Measurements from ENCODE around the gene GNG2.
A peak's percentile ranks its signal among the peaks of the same experiment; 100 is the strongest.

GNG2 gene

DNA sequence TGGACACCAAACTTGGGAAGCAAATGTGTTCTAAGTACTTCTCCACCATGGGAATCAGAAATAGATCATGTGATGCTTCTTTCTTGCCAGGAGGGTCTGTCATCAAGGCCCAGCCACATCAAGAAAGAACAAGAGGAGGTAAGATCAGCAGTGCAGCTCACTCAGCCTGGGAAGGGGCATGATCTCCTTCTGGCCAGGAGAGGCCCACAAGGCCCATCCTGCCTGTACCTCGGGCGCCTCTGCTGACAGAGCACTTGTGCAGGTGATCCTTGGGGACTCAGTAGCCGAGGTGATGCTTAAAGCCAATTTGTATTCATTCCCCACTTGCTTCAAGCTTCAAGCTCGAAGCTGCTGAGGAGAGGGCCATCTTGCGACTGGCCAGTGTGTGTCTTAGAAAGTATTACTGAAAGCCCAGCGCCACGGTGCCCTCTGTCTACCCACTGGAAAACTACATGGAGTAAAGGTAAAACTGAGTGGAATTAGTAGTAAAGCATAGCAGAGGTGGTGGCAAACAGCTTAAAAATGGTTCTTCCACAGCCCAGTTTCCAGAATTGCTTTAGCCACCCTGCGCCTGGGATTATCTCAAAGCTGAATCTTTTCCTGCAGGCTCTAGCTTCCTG is 155.1 kb downstream of the GNG2 start:
- Histone ChIP-seq H3K27me3 (ENCODE audit: control insufficient read depth in 1 of 2, insufficient read depth in 2 of 2, low read length in 2 of 2) (no peaks in the 10 kb centered on the region), H3K27ac (ENCODE audit: low read length) (peak overlapping the region; percentile 24), H3K9ac (ENCODE audit: low read length in 2 of 2) (no peak overlapping the region), H3K9me3 (ENCODE audit: control insufficient read depth in 2 of 2, low read length in 2 of 2) (no peaks in the 10 kb centered on the region), H3K4me3 (ENCODE audit: low read length in 2 of 2) (no peak overlapping the region), H3K36me3 (ENCODE audit: control insufficient read depth in 2 of 2, insufficient read depth in 2 of 2, low read length in 2 of 2) (peaks cover 68 to 78% of the 10 kb centered on the region in 2 donors), H3K4me1 (ENCODE audit: control insufficient read depth, insufficient read depth, low read length) (peaks cover 20% of the 10 kb centered on the region)

DNA sequence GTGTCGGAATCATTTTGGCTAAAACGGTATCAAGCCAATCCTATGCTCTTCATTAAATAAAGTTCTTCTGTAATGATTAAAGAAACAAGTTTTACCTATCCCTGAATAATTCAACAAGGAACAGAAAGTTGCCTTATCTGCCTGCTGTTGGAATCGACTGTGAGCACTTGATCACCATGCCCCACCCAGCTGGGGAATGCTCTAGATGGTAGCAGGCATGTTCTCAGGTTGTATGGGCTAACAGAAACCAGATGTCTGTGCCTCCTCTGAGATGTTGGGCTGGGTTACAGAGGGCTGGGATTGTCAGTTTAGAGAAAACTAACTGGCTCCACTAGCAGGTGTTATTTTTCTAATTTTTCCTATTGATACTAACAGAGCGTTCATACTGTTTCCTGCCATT is 157.8 kb downstream of the GNG2 start:
- Histone ChIP-seq H3K4me3 (ENCODE audit: low read length in 2 of 2) (no peak overlapping the region), H3K27ac (ENCODE audit: low read length) (no peak overlapping the region), H3K9me3 (ENCODE audit: control insufficient read depth in 2 of 2, low read length in 2 of 2) (no peaks in the 10 kb centered on the region), H3K9ac (ENCODE audit: low read length in 2 of 2) (no peak overlapping the region), H3K36me3 (ENCODE audit: control insufficient read depth in 2 of 2, insufficient read depth in 2 of 2, low read length in 2 of 2) (peaks cover 51 to 60% of the 10 kb centered on the region in 2 donors), H3K4me1 (ENCODE audit: control insufficient read depth, insufficient read depth, low read length) (peaks cover 16% of the 10 kb centered on the region), H3K27me3 (ENCODE audit: control insufficient read depth in 1 of 2, insufficient read depth in 2 of 2, low read length in 2 of 2) (no peaks in the 10 kb centered on the region)

DNA sequence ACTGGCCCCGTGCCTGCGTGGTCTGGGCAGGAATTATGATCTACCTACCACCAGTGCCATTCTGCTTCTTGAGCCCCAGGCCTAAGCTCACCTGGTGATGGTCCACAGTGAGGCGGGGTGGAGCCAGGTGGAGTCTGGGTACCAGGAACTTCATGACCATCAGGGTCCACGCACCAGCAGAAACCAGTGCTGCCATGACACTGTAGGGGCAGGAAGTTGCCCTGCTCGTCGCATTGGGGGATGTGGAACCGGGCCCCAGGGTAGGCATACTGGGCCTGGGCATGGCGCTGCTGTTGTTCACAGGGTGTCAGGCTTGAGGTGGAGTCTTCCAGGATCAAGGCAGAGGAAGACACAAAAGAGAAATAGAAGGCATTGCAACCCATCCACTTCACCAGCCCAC is 158.6 kb downstream of the GNG2 start:
- Histone ChIP-seq H3K27ac (ENCODE audit: low read length) (no peak overlapping the region), H3K9ac (ENCODE audit: low read length in 2 of 2) (no peak overlapping the region), H3K27me3 (ENCODE audit: control insufficient read depth in 1 of 2, insufficient read depth in 2 of 2, low read length in 2 of 2) (no peaks in the 10 kb centered on the region), H3K4me1 (ENCODE audit: control insufficient read depth, insufficient read depth, low read length) (peaks cover 22% of the 10 kb centered on the region), H3K36me3 (ENCODE audit: control insufficient read depth in 2 of 2, insufficient read depth in 2 of 2, low read length in 2 of 2) (peaks cover 47 to 53% of the 10 kb centered on the region in 2 donors), H3K4me3 (ENCODE audit: low read length in 2 of 2) (no peak overlapping the region), H3K9me3 (ENCODE audit: control insufficient read depth in 2 of 2, low read length in 2 of 2) (no peaks in the 10 kb centered on the region)

Data from stomach smooth muscle (tissue), 2 donors.